B cell (primary cell): ENCODE measurements around the gene IFRD2.

ENCODE experiments used
- CTCF ChIP-seq: fragments of 200-600 bp; IDR thresholded peaks from one replicate; pipeline ENCODE4 v1.8.0; 2022; ENCODE audit warnings: antibody characterized with exemption, mild to moderate bottlenecking
- EZH2 ChIP-seq: IDR thresholded peaks from 2 replicates; pipeline ENCODE4 v1.6.1; 2012; ENCODE audit warnings: borderline replicate concordance, low read depth, mild to moderate bottlenecking, moderate library complexity, low read length; ENCODE audit not compliant: insufficient read depth, poor library complexity, severe bottlenecking

GRCh38 chr3:50258029-50258680 is 34.1 kb downstream of the IFRD2 start:
- no peak for TF ChIP-seq CTCF
- no peak for TF ChIP-seq EZH2
